Fibroblast of lung (primary cell): Measurements from ENCODE around the gene NPTX1. TPM values are rescaled to one million over a fixed set of nuclear protein-coding genes. Genes with fewer than 3 reads are reported as not detected.

ENCODE experiments used
- DNase-seq, 2 donors: peaks; one replicate each; pipeline versions ENCODE4 v3.0.0 to v3.0.0-alpha.2; 2010; ENCODE audit warnings: low read depth in 2 of 2
- H2AFZ ChIP-seq: 2 replicates; pipeline ENCODE4 v1.5.1; 2012; ENCODE audit warnings: low read length, control low read depth, inconsistent platforms
- H3K27ac ChIP-seq: 2 replicates; pipeline ENCODE4 v1.5.1; 2011; ENCODE audit warnings: low read length, control low read depth; ENCODE audit not compliant: insufficient read depth
- H3K27me3 ChIP-seq: 2 replicates; pipeline ENCODE4 v1.5.1; 2011; ENCODE audit warnings: mild to moderate bottlenecking, low read length; ENCODE audit not compliant: control insufficient read depth, insufficient read depth
- H3K36me3 ChIP-seq: 2 replicates; pipeline ENCODE4 v1.5.1; 2011; ENCODE audit warnings: low read length; ENCODE audit not compliant: control insufficient read depth, insufficient read depth
- H3K4me1 ChIP-seq: 2 replicates; pipeline ENCODE4 v1.5.1; 2011; ENCODE audit warnings: low read length; ENCODE audit not compliant: control insufficient read depth, insufficient read depth; ENCODE audit errors: extremely low read depth
- H3K4me2 ChIP-seq: 2 replicates; pipeline ENCODE4 v1.5.1; 2011; ENCODE audit warnings: low read length, control low read depth; ENCODE audit not compliant: insufficient read depth; ENCODE audit errors: extremely low read depth
- H3K4me3 ChIP-seq, 4 experiments: fragments of 200-600 bp in 1 of 4; sonication (generic) in 1 of 4; replicated peaks in 1 of 4; 2 replicates each; pipeline ENCODE4 v1.5.1; 2011 to 2016; ENCODE audit warnings: low read length in 4 of 4, low read depth in 3 of 4, mild to moderate bottlenecking in 3 of 4, control low read depth in 2 of 4, inconsistent platforms in 1 of 4, mixed read lengths in 1 of 4; ENCODE audit not compliant: insufficient read depth in 1 of 4; ENCODE audit errors: control extremely low read depth in 1 of 4
- H3K79me2 ChIP-seq: 2 replicates; pipeline ENCODE4 v1.5.1; 2012; ENCODE audit warnings: mild to moderate bottlenecking, low read length, inconsistent platforms; ENCODE audit not compliant: control insufficient read depth, insufficient read depth
- H3K9ac ChIP-seq: 2 replicates; pipeline ENCODE4 v1.5.1; 2011; ENCODE audit warnings: mild to moderate bottlenecking, low read length, control low read depth; ENCODE audit not compliant: insufficient read depth
- H3K9me3 ChIP-seq: 2 replicates; pipeline ENCODE4 v1.5.1; 2012; ENCODE audit warnings: low read depth, low read length; ENCODE audit not compliant: control insufficient read depth, insufficient read depth
- H4K20me1 ChIP-seq: 2 replicates; pipeline ENCODE4 v1.5.1; 2011; ENCODE audit warnings: low read length; ENCODE audit not compliant: control insufficient read depth, insufficient read depth; ENCODE audit errors: extremely low read depth
- EZH2 ChIP-seq: IDR thresholded peaks from 2 replicates; pipeline ENCODE4 v1.5.1; 2012; ENCODE audit warnings: low read length, control low read depth, mild to moderate bottlenecking; ENCODE audit errors: missing control alignments
- polyA plus RNA-seq, 2 donors: library from polyadenylated mRNA; depleted of rRNA in 1 of 2; stranded (reverse) in 1 of 2; unstranded in 1 of 2; fragments of >200 nt; gene quantifications; 2 replicates each; pipeline ENCODE4 v1.2.1, GENCODE V29; 2011 to 2012; ENCODE audit warnings: missing spikeins in 1 of 2
- total RNA-seq: library from RNA; depleted of rRNA; stranded (reverse); fragments of >200 nt; gene quantifications from 2 replicates; pipeline ENCODE4 v1.2.1, GENCODE V29; 2014
- TF ChIP-seq, protein P1 (sequence below), 2 donors: IDR thresholded peaks in 1 of 2; conservative IDR thresholded peaks in 1 of 2; 1 replicate in 1 of 2; 2 replicates in 1 of 2; pipeline ENCODE4 v1.5.1; 2011 to 2012; ENCODE audit warnings: low read length in 2 of 2, control low read depth in 1 of 2, inconsistent platforms in 1 of 2, low read depth in 1 of 2, mild to moderate bottlenecking in 1 of 2

Gene NPTX1
- total and polyA plus RNA-seq, 2 donors (not counting 1 experiment from before 2014, with no cell fraction given), result 14.9 to 31.2 TPM

DNA sequence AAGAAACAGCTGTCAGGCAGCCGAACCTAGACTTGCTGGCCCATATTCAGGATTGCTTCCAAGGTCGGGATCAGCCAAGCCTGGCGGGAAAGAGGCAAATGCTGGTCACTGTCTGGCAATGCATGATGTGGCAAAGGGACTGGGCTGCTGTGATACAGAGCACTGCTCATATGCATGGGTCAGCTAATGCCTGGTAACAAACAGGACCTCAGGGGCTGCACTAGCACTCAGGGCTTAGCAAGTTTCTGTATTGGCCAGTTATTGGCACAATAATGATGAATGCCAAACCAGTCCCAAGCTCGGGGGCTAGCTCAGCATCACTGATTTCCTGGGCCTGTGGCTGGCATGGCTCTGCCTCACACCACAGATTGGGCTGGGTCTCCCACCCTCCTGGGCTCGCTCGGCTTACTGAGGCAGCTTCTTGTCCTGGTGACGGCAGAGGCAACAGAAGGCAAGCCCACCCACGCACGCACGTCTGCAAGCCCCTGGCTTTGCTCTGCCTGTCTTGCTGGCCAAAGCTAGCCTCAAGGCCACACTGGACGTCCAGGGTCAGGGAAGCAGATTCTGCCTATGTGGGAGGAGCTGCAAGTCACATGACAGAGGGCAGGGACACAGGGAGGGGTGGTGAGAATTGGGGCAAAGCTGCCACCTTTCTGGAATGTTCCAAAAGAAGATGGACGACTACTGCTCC, 46.8 kb upstream of the NPTX1 start:
- Histone ChIP-seq H3K27ac (no peak overlapping the region), H2AFZ (no peak overlapping the region), H3K9me3 (no peaks in the 10 kb centered on the region), H3K4me2 (no peak overlapping the region), H3K4me3 (no peak overlapping the region), H3K79me2 (no peaks in the 10 kb centered on the region), H3K4me1 (no peaks in the 10 kb centered on the region), H3K36me3 (no peaks in the 10 kb centered on the region), H3K27me3 (peaks cover 5% of the 10 kb centered on the region), H3K9ac (no peak overlapping the region), H4K20me1 (no peaks in the 10 kb centered on the region)
- DNase-seq, result no peak
- no peak for TF ChIP-seq EZH2
- TF ChIP-seq, protein P1, sequence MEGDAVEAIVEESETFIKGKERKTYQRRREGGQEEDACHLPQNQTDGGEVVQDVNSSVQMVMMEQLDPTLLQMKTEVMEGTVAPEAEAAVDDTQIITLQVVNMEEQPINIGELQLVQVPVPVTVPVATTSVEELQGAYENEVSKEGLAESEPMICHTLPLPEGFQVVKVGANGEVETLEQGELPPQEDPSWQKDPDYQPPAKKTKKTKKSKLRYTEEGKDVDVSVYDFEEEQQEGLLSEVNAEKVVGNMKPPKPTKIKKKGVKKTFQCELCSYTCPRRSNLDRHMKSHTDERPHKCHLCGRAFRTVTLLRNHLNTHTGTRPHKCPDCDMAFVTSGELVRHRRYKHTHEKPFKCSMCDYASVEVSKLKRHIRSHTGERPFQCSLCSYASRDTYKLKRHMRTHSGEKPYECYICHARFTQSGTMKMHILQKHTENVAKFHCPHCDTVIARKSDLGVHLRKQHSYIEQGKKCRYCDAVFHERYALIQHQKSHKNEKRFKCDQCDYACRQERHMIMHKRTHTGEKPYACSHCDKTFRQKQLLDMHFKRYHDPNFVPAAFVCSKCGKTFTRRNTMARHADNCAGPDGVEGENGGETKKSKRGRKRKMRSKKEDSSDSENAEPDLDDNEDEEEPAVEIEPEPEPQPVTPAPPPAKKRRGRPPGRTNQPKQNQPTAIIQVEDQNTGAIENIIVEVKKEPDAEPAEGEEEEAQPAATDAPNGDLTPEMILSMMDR (conservative IDR thresholded peaks at IDR 0.05 in 1 of 2, IDR thresholded peaks at IDR 0.05 in 1 of 2; ENCODE audit: low read depth in 1 of 2, low read length in 2 of 2), result no peak

DNA sequence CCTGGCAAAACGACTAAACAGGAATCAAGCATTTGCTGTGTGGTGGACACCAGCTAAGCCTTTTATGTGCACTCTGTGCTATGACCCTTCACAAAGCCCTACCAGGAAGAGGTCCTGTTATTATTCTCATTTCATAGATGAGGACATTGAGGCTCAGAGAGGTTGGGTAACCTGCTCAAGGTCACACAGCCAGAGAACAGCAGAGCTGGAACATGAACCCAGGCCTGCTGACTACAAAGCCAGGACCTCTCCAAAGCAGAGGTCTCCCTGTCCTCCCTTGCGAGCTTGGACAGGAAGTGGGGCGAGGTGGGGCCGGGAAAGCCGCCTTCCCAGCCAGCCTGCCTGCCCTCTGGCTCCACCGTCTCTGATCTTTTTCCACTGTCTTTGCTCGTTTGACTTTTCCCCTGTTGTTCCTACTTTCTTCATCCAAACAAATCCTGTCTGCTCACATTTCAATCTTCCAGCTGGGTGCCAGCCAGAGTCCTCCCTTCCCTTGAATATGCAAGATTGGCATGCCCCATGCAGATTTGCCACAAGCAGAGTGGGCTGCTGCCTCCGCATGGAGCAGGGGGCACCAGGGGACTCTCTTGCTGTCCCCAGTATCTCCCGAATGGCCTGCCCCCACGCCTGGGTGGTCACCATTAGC, 44.5 kb upstream of the NPTX1 start:
- Histone ChIP-seq H3K4me1 (no peaks in the 10 kb centered on the region), H3K36me3 (no peaks in the 10 kb centered on the region), H3K4me3 (no peak overlapping the region), H3K4me2 (no peak overlapping the region), H3K27ac (no peak overlapping the region), H3K79me2 (no peaks in the 10 kb centered on the region), H3K27me3 (peaks cover 9% of the 10 kb centered on the region), H2AFZ (no peak overlapping the region), H3K9ac (no peak overlapping the region), H4K20me1 (no peaks in the 10 kb centered on the region), H3K9me3 (no peaks in the 10 kb centered on the region)
- no peak for TF ChIP-seq EZH2
- TF ChIP-seq, protein P1 (conservative IDR thresholded peaks at IDR 0.05 in 1 of 2, IDR thresholded peaks at IDR 0.05 in 1 of 2; ENCODE audit: low read depth in 1 of 2, low read length in 2 of 2), result no peak
- DNase-seq, result no peak

DNA sequence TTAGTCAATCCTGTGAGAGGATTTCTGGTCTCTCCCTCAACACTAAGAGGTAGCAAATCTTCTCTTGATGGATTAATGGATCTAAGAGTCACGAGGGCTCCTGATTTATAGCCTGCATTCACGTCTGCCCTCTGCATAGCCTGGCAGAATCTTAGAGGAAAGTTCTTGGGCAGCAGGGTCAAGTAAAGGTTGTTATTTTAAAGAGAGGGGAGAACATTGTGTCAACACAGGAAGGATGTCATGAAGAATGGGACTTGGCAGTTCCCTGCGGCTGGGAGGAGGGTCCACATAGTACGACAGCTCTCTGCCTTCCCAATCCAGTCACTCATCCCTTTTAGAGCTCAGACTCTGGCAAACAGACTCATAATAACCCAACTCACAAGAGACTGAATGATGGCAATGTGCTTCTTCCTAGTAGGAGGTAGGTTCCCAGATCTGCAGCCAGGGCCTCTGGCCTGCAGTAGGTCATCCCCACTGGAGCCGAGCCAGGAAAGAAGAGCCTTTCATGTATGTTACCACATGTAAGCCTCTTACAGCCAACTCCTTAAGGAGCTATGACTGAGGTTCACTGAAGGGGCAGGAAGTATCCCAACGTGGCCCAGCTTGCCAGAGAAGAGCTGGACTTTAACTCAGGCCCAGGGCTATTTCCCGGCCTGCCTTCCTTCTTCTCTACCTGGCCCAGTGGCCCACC, 42.8 kb upstream of the NPTX1 start:
- no peaks in the 10 kb centered on the region for H3K79me2 ChIP-seq
- no peaks in the 10 kb centered on the region for H3K9me3 ChIP-seq
- no peak overlapping the region for H3K4me3 ChIP-seq
- H3K27me3 ChIP-seq, result peaks cover 9% of the 10 kb centered on the region
- no peaks in the 10 kb centered on the region for H3K4me1 ChIP-seq
- no peak overlapping the region for H3K9ac ChIP-seq
- no peak overlapping the region for H3K27ac ChIP-seq
- H4K20me1 ChIP-seq, result no peaks in the 10 kb centered on the region
- TF ChIP-seq EZH2, result no peak
- TF ChIP-seq, protein P1 (conservative IDR thresholded peaks at IDR 0.05 in 1 of 2, IDR thresholded peaks at IDR 0.05 in 1 of 2; ENCODE audit: low read depth in 1 of 2, low read length in 2 of 2), result no peak
- no peak overlapping the region for H2AFZ ChIP-seq
- DNase-seq, result no peak
- no peaks in the 10 kb centered on the region for H3K36me3 ChIP-seq
- no peak overlapping the region for H3K4me2 ChIP-seq
